EH (cell line): ENCODE measurements around the gene TAC3.
A peak's percentile ranks its signal among the peaks of the same experiment; 100 is the strongest.

Source experiments
- DNase-seq: peaks from one replicate; pipeline ENCODE4 v3.0.0-alpha.2; 2015; ENCODE audit warnings: low read depth

TAC3 gene

DNA sequence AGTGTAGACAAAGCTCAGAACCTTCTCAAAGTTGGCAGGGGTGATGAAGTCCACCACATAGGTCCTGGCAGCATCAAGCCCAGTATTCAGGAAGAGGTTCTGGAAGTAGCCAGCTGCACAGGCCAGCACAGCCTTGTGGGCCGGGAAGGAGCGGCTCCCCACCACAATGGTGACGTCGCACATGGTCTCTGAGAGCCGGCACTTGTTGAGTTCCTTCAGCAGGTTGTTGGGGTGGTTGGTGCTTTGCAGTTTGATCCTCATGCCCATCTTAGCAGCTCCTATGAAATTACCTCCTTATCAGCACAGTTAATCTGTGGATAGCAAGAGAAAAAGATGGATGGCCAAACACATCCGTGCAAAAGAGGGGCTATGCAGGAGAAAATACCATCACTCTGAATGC is 11.7 kb downstream of the TAC3 start:
- no peak for DNase-seq

DNA sequence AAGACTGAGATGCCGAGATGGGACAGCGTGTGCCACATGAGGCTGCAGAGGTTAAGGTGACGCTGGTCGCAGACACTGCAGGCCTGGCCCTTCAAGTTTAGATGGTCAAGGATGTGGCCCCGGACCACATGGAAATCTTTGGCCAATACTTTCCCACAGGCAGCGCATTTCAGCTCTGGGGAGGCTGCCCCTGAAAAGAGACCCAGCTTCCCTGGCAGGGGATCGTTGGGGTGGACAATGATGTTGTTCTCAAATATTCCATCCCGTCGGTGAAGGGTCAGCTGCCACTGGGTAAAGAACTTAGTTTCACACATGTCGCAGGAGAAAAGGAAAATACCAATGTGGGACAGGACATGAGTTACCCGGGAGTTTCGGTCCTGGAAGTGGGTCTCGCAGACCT is 12.9 kb downstream of the TAC3 start:
- no peak for DNase-seq

DNA sequence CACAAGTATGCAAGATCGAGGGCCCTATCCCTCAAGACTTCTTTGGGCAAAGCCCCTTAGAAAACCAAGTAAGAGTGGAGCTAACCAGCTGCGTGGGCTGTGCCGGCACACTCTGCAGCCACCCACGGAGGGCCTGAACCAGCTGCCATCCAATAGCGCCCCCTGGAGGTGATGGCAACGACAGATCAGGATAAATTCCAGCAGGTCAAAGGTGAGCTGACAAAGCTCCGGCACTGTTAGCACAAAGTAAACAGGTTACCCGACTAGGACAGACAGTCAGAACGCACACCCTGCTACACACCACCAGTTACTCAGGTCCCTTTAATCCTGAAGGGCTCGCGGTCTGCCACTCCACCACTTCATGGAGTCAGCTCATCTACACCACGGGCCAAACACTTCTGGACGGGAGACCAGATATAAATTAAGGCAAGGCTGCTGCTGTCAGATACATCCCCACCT is 14.9 kb downstream of the TAC3 start:
- peak; percentile 63 for DNase-seq

- peak; percentile 25 for DNase-seq
These were observed 15.9 kb downstream of the TAC3 start for GRCh38 chr12:57000393-57000792.

DNA sequence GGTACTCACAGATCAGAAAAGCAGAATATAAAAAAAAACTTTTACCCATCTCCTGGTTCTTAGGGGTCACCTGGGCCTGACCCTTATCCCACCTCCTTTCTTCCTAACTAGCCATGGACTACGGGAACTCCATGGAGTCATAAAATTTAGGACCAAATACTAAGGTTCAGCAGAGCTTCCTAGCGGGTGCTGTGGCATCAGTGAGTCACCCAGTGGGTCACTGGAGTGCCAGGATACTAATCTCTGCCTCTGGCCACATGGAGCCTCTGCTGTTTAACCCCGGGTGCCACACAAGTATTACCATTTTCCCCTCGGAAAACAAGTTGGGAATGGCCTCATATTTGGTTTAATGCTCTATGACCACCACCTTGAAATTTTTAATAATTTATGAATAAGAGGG is 16.9 kb downstream of the TAC3 start:
- peak; percentile 24 for DNase-seq

- DNase-seq: no peak
These were observed 17.3 kb downstream of the TAC3 start for GRCh38 chr12:56998981-56999380.

- no peak for DNase-seq
These were observed 18.0 kb downstream of the TAC3 start for GRCh38 chr12:56998316-56998715.

GRCh38 chr12:56996793-56997545 is 19.4 kb downstream of the TAC3 start:
- DNase-seq: no peak

DNA sequence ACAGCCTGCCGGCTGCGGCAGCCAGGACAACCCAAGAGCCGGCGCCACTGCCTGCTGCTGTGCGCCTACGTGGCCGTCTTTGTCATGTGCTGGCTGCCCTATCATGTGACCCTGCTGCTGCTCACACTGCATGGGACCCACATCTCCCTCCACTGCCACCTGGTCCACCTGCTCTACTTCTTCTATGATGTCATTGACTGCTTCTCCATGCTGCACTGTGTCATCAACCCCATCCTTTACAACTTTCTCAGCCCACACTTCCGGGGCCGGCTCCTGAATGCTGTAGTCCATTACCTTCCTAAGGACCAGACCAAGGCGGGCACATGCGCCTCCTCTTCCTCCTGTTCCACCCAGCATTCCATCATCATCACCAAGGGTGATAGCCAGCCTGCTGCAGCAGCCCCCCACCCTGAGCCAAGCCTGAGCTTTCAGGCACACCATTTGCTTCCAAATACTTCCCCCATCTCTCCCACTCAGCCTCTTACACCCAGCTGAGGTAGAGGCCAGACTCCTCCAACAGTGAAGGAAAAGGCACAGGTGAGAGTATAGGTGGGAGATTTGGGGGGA is 20.3 kb downstream of the TAC3 start:
- no peak for DNase-seq

GRCh38 chr12:56995201-56995929 is 21.0 kb downstream of the TAC3 start:
- no peak for DNase-seq

- DNase-seq: no peak
These were observed 22.0 kb downstream of the TAC3 start for GRCh38 chr12:56994231-56994746.

DNA sequence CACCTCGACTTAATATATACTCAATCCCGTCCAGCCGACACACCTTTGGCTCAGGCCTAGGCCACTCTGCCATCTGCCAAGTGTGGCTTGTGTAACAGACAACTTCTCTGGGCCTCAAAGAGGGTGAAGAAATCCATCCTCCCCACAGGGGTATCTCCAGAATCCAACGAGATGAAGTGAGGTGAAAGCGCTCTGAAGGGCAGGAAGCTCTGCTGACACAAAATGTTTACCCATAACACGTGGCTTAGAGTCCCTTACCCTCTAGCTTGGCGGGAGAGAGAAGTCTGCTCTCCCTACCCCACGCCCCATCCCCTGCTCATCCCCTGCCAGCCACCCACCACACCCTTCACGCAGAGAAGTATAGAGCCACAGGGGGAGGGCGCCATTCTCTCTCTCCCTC is 23.0 kb downstream of the TAC3 start:
- no peak for DNase-seq

GRCh38 chr12:56991319-56992246 is 24.7 kb downstream of the TAC3 start:
- no peak for DNase-seq

- no peak for DNase-seq
These were observed 25.5 kb downstream of the TAC3 start for GRCh38 chr12:56990648-56991318.

DNA sequence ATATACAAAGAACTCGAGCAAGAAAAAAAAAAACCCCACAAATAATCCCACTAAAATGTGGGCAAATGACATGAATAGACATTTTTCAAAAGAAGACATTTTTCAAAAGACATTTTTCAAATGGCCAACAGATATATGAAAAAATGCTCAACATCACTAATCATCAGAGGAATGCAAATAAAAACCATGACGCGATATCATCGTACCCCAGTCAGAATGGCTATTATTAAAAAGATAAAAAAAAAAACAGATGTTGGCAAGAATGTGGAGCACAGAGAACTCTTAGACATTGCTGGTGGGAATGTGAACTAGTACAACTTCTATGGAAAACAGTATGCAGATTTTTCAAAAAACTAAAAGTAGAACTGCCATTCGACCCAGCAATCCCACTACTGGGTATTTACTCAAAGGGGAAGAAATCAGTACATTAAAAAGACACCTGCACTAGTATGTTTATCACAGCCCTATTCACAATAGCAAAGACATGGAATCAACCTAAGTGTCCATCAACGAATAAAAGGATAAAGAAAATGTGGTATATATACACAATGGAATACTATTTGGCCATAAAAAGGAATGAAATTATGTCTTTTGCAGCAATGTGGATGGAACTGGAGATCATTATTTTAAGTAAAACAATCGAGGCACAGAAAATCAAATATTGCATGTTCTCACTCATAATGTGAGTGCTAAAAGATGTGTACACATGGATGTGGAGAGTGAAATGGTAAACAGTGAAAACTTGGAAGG is 26.3 kb downstream of the TAC3 start:
- peak; percentile 63 for DNase-seq

DNA sequence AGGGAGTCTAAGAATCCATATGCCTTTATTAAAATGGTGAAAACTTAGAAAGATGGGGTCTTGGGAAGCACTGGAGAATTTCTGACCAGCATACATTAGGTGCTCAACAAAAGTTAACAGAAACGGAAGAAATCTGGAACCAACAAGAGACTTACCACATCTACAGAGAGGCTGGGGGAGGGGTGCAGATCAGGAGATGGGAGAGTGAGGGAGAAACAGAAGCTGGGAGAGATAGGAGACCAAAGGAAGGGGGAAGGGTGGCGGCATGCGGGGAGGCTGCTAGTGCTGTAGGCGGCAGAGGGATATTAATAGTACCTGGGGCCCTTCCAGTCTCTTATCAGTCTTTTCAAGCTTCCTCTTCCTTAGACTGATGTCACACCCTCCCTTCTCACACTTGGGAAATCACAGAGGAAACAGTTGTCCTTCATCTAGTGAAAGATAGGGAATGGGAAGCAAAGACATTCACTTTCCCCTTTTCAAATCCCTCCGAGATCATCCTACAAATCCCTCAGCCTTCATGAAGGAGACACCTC is 28.1 kb downstream of the TAC3 start:
- no peak for DNase-seq

- peak; percentile 80 for DNase-seq
These were observed 28.7 kb downstream of the TAC3 start for GRCh38 chr12:56987551-56988053.

- no peak for DNase-seq
These were observed 29.3 kb downstream of the TAC3 start for GRCh38 chr12:56987011-56987410.

DNA sequence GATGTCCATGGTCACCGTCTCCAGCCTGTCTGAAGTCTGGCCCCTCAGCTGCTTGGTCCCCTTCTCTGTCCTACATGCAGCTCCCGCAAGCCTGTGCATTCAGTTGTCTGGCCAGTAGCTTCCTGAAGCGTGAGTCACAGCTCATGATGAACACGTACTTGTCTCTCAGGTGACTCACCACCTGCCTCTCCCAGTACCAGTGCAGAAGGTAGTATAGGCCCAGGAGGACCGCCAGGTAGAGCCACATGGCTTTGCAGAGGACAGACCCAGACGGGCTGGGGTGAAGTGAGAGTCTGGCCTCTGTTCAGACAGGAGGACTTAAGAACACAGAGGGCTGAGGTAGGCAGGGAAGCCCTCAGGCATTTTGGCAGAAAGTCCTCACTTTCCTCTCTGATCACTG is 30.6 kb downstream of the TAC3 start:
- DNase-seq: peak; percentile 53

DNA sequence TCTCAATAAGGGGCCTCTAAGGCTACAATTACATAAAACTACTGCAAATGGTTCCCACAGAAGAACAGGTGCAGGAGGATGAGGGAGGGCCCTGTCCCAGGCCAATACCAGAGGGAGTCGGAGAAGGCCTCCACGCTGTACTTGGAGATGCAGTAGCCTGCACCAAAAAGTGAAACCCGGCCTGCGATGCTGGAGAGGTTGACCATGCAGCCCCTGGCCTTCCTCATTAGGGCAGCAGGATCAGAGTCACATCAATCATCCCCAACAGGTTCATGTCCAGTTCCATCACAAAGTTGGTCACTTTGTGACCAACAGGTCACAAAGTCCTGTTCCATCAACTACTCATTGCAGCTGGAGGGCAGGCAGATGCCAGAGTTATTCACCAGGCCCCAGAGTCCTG is 32.9 kb downstream of the TAC3 start:
- no peak for DNase-seq
